ENCODE measurements around the gene SLC2A6.

GRCh38 chr9:133476941-133477340 lies 2.0 kb downstream of the SLC2A6 start:
- TF ChIP-seq, protein P1, sequence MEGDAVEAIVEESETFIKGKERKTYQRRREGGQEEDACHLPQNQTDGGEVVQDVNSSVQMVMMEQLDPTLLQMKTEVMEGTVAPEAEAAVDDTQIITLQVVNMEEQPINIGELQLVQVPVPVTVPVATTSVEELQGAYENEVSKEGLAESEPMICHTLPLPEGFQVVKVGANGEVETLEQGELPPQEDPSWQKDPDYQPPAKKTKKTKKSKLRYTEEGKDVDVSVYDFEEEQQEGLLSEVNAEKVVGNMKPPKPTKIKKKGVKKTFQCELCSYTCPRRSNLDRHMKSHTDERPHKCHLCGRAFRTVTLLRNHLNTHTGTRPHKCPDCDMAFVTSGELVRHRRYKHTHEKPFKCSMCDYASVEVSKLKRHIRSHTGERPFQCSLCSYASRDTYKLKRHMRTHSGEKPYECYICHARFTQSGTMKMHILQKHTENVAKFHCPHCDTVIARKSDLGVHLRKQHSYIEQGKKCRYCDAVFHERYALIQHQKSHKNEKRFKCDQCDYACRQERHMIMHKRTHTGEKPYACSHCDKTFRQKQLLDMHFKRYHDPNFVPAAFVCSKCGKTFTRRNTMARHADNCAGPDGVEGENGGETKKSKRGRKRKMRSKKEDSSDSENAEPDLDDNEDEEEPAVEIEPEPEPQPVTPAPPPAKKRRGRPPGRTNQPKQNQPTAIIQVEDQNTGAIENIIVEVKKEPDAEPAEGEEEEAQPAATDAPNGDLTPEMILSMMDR (IDR thresholded peaks at IDR 0.05), result no peak
- TF ChIP-seq POLR2AphosphoS5 (IDR thresholded peaks at IDR 0.05), result no peak
